ENCODE results near the gene RXRG. TPM values are rescaled to one million over a fixed set of nuclear protein-coding genes. Genes with fewer than 3 reads are reported as not detected.

Gene RXRG
- polyA plus RNA-seq, 1 of the 3 experiments (the other 2 are of a cell fraction): not detected

DNA sequence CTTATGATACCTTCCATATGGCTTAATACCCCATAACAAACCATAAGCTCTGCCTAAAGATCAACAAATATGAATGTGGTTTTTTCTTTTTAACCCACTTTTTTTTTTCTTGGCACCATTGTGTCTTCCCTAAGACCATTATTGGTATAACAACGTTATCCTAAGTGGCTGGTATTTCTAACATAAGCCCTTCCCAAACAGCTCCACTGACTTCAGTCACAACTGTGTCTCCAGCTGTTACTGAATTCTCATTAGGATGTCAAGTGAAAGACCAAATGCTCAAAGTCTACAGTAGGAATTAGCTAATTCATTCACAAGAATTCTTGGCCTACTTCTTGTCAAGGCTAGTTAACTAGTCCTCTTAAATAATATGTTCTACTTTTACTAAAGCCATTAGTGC is 4.2 kb upstream of the RXRG start:
- TF ChIP-seq, protein P1, sequence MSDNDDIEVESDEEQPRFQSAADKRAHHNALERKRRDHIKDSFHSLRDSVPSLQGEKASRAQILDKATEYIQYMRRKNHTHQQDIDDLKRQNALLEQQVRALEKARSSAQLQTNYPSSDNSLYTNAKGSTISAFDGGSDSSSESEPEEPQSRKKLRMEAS (IDR thresholded peaks at IDR 0.05; ENCODE audit: low read depth): no peak
- no peak for TF ChIP-seq RXRA (IDR thresholded peaks at IDR 0.05; ENCODE audit: borderline replicate concordance, low read depth)
- TF ChIP-seq, protein P2, sequence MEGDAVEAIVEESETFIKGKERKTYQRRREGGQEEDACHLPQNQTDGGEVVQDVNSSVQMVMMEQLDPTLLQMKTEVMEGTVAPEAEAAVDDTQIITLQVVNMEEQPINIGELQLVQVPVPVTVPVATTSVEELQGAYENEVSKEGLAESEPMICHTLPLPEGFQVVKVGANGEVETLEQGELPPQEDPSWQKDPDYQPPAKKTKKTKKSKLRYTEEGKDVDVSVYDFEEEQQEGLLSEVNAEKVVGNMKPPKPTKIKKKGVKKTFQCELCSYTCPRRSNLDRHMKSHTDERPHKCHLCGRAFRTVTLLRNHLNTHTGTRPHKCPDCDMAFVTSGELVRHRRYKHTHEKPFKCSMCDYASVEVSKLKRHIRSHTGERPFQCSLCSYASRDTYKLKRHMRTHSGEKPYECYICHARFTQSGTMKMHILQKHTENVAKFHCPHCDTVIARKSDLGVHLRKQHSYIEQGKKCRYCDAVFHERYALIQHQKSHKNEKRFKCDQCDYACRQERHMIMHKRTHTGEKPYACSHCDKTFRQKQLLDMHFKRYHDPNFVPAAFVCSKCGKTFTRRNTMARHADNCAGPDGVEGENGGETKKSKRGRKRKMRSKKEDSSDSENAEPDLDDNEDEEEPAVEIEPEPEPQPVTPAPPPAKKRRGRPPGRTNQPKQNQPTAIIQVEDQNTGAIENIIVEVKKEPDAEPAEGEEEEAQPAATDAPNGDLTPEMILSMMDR (IDR thresholded peaks at IDR 0.05): no peak
- no peak for TF ChIP-seq TCF12 (IDR thresholded peaks at IDR 0.05)
- no peak for TF ChIP-seq EZH2phosphoT487 (IDR thresholded peaks at IDR 0.05; ENCODE audit: borderline replicate concordance, low read depth)
- TF ChIP-seq TEAD4 (IDR thresholded peaks at IDR 0.05; ENCODE audit: borderline replicate concordance, insufficient read depth): no peak
- TF ChIP-seq POLR2AphosphoS5 (IDR thresholded peaks at IDR 0.05; ENCODE audit: low read depth, low read length): no peak
- TF ChIP-seq GATA2 (CRISPR knock-in tag; IDR thresholded peaks at IDR 0.05): no peak
- TF ChIP-seq, protein P3, sequence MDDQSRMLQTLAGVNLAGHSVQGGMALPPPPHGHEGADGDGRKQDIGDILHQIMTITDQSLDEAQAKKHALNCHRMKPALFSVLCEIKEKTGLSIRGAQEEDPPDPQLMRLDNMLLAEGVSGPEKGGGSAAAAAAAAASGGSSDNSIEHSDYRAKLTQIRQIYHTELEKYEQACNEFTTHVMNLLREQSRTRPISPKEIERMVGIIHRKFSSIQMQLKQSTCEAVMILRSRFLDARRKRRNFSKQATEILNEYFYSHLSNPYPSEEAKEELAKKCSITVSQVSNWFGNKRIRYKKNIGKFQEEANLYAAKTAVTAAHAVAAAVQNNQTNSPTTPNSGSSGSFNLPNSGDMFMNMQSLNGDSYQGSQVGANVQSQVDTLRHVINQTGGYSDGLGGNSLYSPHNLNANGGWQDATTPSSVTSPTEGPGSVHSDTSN (IDR thresholded peaks at IDR 0.05): no peak
- TF ChIP-seq MEF2A (IDR thresholded peaks at IDR 0.05; ENCODE audit: borderline replicate concordance, low read depth): no peak
- no peak for TF ChIP-seq RCOR1 (IDR thresholded peaks at IDR 0.05; ENCODE audit: low read length)
- TF ChIP-seq, protein P4, sequence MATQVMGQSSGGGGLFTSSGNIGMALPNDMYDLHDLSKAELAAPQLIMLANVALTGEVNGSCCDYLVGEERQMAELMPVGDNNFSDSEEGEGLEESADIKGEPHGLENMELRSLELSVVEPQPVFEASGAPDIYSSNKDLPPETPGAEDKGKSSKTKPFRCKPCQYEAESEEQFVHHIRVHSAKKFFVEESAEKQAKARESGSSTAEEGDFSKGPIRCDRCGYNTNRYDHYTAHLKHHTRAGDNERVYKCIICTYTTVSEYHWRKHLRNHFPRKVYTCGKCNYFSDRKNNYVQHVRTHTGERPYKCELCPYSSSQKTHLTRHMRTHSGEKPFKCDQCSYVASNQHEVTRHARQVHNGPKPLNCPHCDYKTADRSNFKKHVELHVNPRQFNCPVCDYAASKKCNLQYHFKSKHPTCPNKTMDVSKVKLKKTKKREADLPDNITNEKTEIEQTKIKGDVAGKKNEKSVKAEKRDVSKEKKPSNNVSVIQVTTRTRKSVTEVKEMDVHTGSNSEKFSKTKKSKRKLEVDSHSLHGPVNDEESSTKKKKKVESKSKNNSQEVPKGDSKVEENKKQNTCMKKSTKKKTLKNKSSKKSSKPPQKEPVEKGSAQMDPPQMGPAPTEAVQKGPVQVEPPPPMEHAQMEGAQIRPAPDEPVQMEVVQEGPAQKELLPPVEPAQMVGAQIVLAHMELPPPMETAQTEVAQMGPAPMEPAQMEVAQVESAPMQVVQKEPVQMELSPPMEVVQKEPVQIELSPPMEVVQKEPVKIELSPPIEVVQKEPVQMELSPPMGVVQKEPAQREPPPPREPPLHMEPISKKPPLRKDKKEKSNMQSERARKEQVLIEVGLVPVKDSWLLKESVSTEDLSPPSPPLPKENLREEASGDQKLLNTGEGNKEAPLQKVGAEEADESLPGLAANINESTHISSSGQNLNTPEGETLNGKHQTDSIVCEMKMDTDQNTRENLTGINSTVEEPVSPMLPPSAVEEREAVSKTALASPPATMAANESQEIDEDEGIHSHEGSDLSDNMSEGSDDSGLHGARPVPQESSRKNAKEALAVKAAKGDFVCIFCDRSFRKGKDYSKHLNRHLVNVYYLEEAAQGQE (IDR thresholded peaks at IDR 0.05; ENCODE audit: low read depth, low read length): no peak
- no peak for TF ChIP-seq GABPA (IDR thresholded peaks at IDR 0.05; ENCODE audit: low read depth)
- no peak for TF ChIP-seq NRF1 (IDR thresholded peaks at IDR 0.05; ENCODE audit: low read depth, low read length)
- no peak for TF ChIP-seq JUND (IDR thresholded peaks at IDR 0.05)
- TF ChIP-seq SMC3 (IDR thresholded peaks at IDR 0.05; ENCODE audit: low read depth, low read length): no peak
- H3K9ac ChIP-seq: no peak overlapping the region
- no peaks in the 10 kb centered on the region for H3F3A ChIP-seq (replicated peaks; ENCODE audit: insufficient read depth)
- no peak for DNase-seq
- no peaks in the 10 kb centered on the region for H3K79me2 ChIP-seq (ENCODE audit: insufficient read depth)
- H3K27me3 ChIP-seq (ENCODE audit: insufficient read depth): peaks cover 18% of the 10 kb centered on the region
- H3K4me2 ChIP-seq: no peak overlapping the region
- ChIA-PET CTCF (interaction anchor here (0.9 to 1.1 kb wide), 2 partner anchors 56 to 82 kb away, joined by 3 read pairs; no protein-coding TSS in a partner anchor), POLR2A (interaction anchor here (0.7 kb wide), 1 partner anchor 31 kb away, joined by 3 read pairs; no protein-coding TSS in a partner anchor)
- no peak overlapping the region for H2AFZ ChIP-seq (ENCODE audit: low read depth)
- H3K4me1 ChIP-seq (ENCODE audit: control insufficient read depth in 1 of 2, insufficient read depth in 2 of 2, low read depth in 1 of 2, low read length in 1 of 2): peaks cover 0 to 2% of the 10 kb centered on the region in 2 experiments; a peak in 1 of 4 replicates
- no peak overlapping the region for H3K4me3 ChIP-seq (ENCODE audit: low read depth in 2 of 2, low read length in 1 of 2)
- H3K27ac ChIP-seq (ENCODE audit: low read depth in 2 of 2, low read length in 1 of 2): no peak overlapping the region
- WGBS (ENCODE audit: low lambda C conversion rate): 0% methylated on average over 1 of the region's 1 CpG
- no peaks in the 10 kb centered on the region for H3K36me3 ChIP-seq (replicated peaks in 1 of 2; ENCODE audit: control insufficient read depth in 1 of 2, insufficient read depth in 2 of 2, low read length in 1 of 2)
- H3K9me3 ChIP-seq: no peaks in the 10 kb centered on the region
- H4K20me1 ChIP-seq (ENCODE audit: insufficient read depth): no peaks in the 10 kb centered on the region
- no peaks in the 10 kb centered on the region for H3K9me2 ChIP-seq
